ENCODE data around the gene DNAJB4.
"Not testable (repeated sequence)": the region's sequence is repeated elsewhere in the genome, so short reads cannot be mapped to it uniquely, and the experiment has no call there.

The DNAJB4 gene

GRCh38 chr1:78055565-78056132 is 50.9 kb downstream of the DNAJB4 start:
- no peak overlapping the region for H3K4me3 ChIP-seq (ENCODE audit: low read length)
- H4K20me1 ChIP-seq (ENCODE audit: insufficient read depth, low read length), result no peaks in the 10 kb centered on the region
- H3K4me2 ChIP-seq (ENCODE audit: low read length), result no peak overlapping the region
- no peak overlapping the region for H3K9ac ChIP-seq (ENCODE audit: low read length)
- H3K27ac ChIP-seq (ENCODE audit: low read length), result no peak overlapping the region
- no peaks in the 10 kb centered on the region for H3K4me1 ChIP-seq (ENCODE audit: low read length)
- no peaks in the 10 kb centered on the region for H3K36me3 ChIP-seq (replicated peaks; ENCODE audit: low read depth, low read length)
- H3K79me2 ChIP-seq (ENCODE audit: low read length), result no peaks in the 10 kb centered on the region
- no peak for TF ChIP-seq EZH2phosphoT487 (IDR thresholded peaks at IDR 0.05; ENCODE audit: low read depth)
- TF ChIP-seq, protein P1, sequence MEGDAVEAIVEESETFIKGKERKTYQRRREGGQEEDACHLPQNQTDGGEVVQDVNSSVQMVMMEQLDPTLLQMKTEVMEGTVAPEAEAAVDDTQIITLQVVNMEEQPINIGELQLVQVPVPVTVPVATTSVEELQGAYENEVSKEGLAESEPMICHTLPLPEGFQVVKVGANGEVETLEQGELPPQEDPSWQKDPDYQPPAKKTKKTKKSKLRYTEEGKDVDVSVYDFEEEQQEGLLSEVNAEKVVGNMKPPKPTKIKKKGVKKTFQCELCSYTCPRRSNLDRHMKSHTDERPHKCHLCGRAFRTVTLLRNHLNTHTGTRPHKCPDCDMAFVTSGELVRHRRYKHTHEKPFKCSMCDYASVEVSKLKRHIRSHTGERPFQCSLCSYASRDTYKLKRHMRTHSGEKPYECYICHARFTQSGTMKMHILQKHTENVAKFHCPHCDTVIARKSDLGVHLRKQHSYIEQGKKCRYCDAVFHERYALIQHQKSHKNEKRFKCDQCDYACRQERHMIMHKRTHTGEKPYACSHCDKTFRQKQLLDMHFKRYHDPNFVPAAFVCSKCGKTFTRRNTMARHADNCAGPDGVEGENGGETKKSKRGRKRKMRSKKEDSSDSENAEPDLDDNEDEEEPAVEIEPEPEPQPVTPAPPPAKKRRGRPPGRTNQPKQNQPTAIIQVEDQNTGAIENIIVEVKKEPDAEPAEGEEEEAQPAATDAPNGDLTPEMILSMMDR (IDR thresholded peaks at IDR 0.05; ENCODE audit: low read depth, low read length), result no peak
- no peaks in the 10 kb centered on the region for H3K9me3 ChIP-seq (ENCODE audit: insufficient read depth, low read length)
- no peak overlapping the region for H2AFZ ChIP-seq (ENCODE audit: low read depth, low read length)
- H3K27me3 ChIP-seq (ENCODE audit: low read depth, low read length), result no peaks in the 10 kb centered on the region

DNA sequence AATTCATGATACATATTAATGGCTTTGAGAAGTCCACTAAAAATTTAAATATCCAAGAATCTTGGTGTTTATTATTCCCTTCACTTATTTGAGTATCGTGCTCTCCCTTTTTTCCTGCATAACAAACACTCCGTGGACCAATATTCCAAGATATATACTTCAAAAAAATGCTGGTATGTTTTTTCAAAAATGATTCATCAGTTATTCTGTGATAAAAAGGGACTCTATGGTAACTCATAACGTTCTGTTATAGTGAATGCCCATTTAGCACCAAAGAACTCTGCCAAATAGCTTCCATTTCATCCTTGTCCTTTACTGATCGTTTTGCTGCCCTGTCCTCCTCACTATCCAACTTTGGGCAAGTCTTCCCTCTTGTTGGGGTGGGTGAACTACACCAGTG is 53.9 kb downstream of the DNAJB4 start:
- H3K4me3 ChIP-seq (ENCODE audit: low read length), result no peak overlapping the region
- TF ChIP-seq, protein P1 (IDR thresholded peaks at IDR 0.05; ENCODE audit: low read depth, low read length), result no peak
- TF ChIP-seq EZH2phosphoT487 (IDR thresholded peaks at IDR 0.05; ENCODE audit: low read depth), result no peak
- no peaks in the 10 kb centered on the region for H3K36me3 ChIP-seq (replicated peaks; ENCODE audit: low read depth, low read length)
- no peak overlapping the region for H3K9ac ChIP-seq (ENCODE audit: low read length)
- H3K79me2 ChIP-seq (ENCODE audit: low read length), result no peaks in the 10 kb centered on the region
- no peaks in the 10 kb centered on the region for H4K20me1 ChIP-seq (ENCODE audit: insufficient read depth, low read length)
- 0 out of 2 replicates have a peak, but pooled peaks cover 3% of the 10 kb centered on the region for H3K4me1 ChIP-seq (ENCODE audit: low read length)
- H3K9me3 ChIP-seq (ENCODE audit: insufficient read depth, low read length), result no peaks in the 10 kb centered on the region
- no peak overlapping the region for H2AFZ ChIP-seq (ENCODE audit: low read depth, low read length)
- H3K27ac ChIP-seq (ENCODE audit: low read length), result no peak overlapping the region
- H3K27me3 ChIP-seq (ENCODE audit: low read depth, low read length), result no peaks in the 10 kb centered on the region
- no peak overlapping the region for H3K4me2 ChIP-seq (ENCODE audit: low read length)

GRCh38 chr1:78060857-78061563 is 56.3 kb downstream of the DNAJB4 start:
- H3K27me3 ChIP-seq (ENCODE audit: low read depth, low read length), result no peaks in the 10 kb centered on the region
- H3K27ac ChIP-seq (ENCODE audit: low read length), result no peak overlapping the region
- 0 out of 2 replicates have a peak, but pooled peaks cover 3% of the 10 kb centered on the region for H3K4me1 ChIP-seq (ENCODE audit: low read length)
- H3K4me3 ChIP-seq (ENCODE audit: low read length), result no peak overlapping the region
- H2AFZ ChIP-seq (ENCODE audit: low read depth, low read length), result no peak overlapping the region
- H3K36me3 ChIP-seq (replicated peaks; ENCODE audit: low read depth, low read length), result no peaks in the 10 kb centered on the region
- H3K4me2 ChIP-seq (ENCODE audit: low read length), result no peak overlapping the region
- TF ChIP-seq EZH2phosphoT487 (IDR thresholded peaks at IDR 0.05; ENCODE audit: low read depth), result no peak
- TF ChIP-seq, protein P1 (IDR thresholded peaks at IDR 0.05; ENCODE audit: low read depth, low read length), result no peak
- no peaks in the 10 kb centered on the region for H3K79me2 ChIP-seq (ENCODE audit: low read length)
- H3K9ac ChIP-seq (ENCODE audit: low read length), result no peak overlapping the region
- no peaks in the 10 kb centered on the region for H3K9me3 ChIP-seq (ENCODE audit: insufficient read depth, low read length)
- H4K20me1 ChIP-seq (ENCODE audit: insufficient read depth, low read length), result no peaks in the 10 kb centered on the region

- Histone ChIP-seq H2AFZ (ENCODE audit: low read depth, low read length) (no peak overlapping the region), H3K4me3 (ENCODE audit: low read length) (no peak overlapping the region), H3K36me3 (replicated peaks; ENCODE audit: low read depth, low read length) (no peaks in the 10 kb centered on the region), H3K9me3 (ENCODE audit: insufficient read depth, low read length) (no peaks in the 10 kb centered on the region), H3K27ac (ENCODE audit: low read length) (no peak overlapping the region), H3K4me1 (ENCODE audit: low read length) (0 out of 2 replicates have a peak, but pooled peaks cover 3% of the 10 kb centered on the region), H3K27me3 (ENCODE audit: low read depth, low read length) (no peaks in the 10 kb centered on the region), H3K4me2 (ENCODE audit: low read length) (no peak overlapping the region), H3K79me2 (ENCODE audit: low read length) (no peaks in the 10 kb centered on the region), H3K9ac (ENCODE audit: low read length) (no peak overlapping the region), H4K20me1 (ENCODE audit: insufficient read depth, low read length) (no peaks in the 10 kb centered on the region)
- TF ChIP-seq, protein P1 (IDR thresholded peaks at IDR 0.05; ENCODE audit: low read depth, low read length), result no peak
These were observed 57.2 kb downstream of the DNAJB4 start for GRCh38 chr1:78061825-78062523.

GRCh38 chr1:78064886-78065285 is 60.1 kb downstream of the DNAJB4 start:
- not testable (repeated sequence) for H3K79me2 ChIP-seq (ENCODE audit: low read length); H4K20me1 ChIP-seq (ENCODE audit: insufficient read depth, low read length); H3K9ac ChIP-seq (ENCODE audit: low read length); H3K36me3 ChIP-seq (replicated peaks; ENCODE audit: low read depth, low read length); H3K9me3 ChIP-seq (ENCODE audit: insufficient read depth, low read length); H3K27ac ChIP-seq (ENCODE audit: low read length); H3K4me2 ChIP-seq (ENCODE audit: low read length); H3K4me1 ChIP-seq (ENCODE audit: low read length); H2AFZ ChIP-seq (ENCODE audit: low read depth, low read length); H3K4me3 ChIP-seq (ENCODE audit: low read length); H3K27me3 ChIP-seq (ENCODE audit: low read depth, low read length)
